GM23338 (cell line): ENCODE measurements around the gene EBLN1. TPM values are rescaled to one million over a fixed set of nuclear protein-coding genes. Genes with fewer than 3 reads are reported as not detected.

Source experiments
- ATAC-seq: fragments of 200-7000 bp; cut with Tn5 transposase; 3 replicates; pipeline ENCODE4 v1.9.1; 2020
- DNase-seq: peaks from one replicate; pipeline ENCODE4 v3.0.0-alpha.2; 2015; ENCODE audit warnings: low spot score
- H2AFZ ChIP-seq: fragments of 200-600 bp; sonication (generic); 2 replicates; pipeline ENCODE4 v1.8.0; 2016; ENCODE audit warnings: antibody characterized with exemption, mild to moderate bottlenecking, moderate library complexity
- H3F3A ChIP-seq: fragments of 200-600 bp; sonication (generic); replicated peaks from 2 replicates; pipeline ENCODE4 v1.8.0; 2017; ENCODE audit warnings: antibody characterized with exemption, mixed run types, low read depth
- H3K27ac ChIP-seq: fragments of 200-600 bp; sonication (generic); 2 replicates; pipeline ENCODE4 v1.6.1; 2016; ENCODE audit warnings: low read depth
- H3K27me3 ChIP-seq: fragments of 200-600 bp; sonication (generic); 2 replicates; pipeline ENCODE4 v1.8.0; 2016; ENCODE audit warnings: mild to moderate bottlenecking, mixed run types, moderate library complexity; ENCODE audit not compliant: insufficient read depth
- H3K36me3 ChIP-seq: fragments of 200-600 bp; sonication (generic); 2 replicates; pipeline ENCODE4 v1.8.0; 2016; ENCODE audit warnings: mild to moderate bottlenecking; ENCODE audit not compliant: insufficient read depth
- H3K4me1 ChIP-seq: fragments of 200-600 bp; sonication (generic); 2 replicates; pipeline ENCODE4 v1.8.0; 2016; ENCODE audit warnings: mild to moderate bottlenecking, moderate library complexity; ENCODE audit not compliant: insufficient read depth
- H3K4me2 ChIP-seq: fragments of 200-600 bp; sonication (generic); 2 replicates; pipeline ENCODE4 v1.7.1; 2017; ENCODE audit warnings: mixed run types
- H3K4me3 ChIP-seq: fragments of 200-600 bp; sonication (generic); 2 replicates; pipeline ENCODE4 v1.6.1; 2016; ENCODE audit warnings: mixed run types
- H3K79me2 ChIP-seq: fragments of 200-600 bp; sonication (generic); replicated peaks from 2 replicates; pipeline ENCODE4 v1.8.0; 2017; ENCODE audit warnings: mild to moderate bottlenecking; ENCODE audit not compliant: insufficient read depth
- H3K9me2 ChIP-seq: fragments of 200-600 bp; sonication (generic); 2 replicates; pipeline ENCODE4 v1.8.0; 2017; ENCODE audit not compliant: insufficient read depth
- H4K20me1 ChIP-seq: fragments of 200-600 bp; sonication (generic); replicated peaks from 2 replicates; pipeline ENCODE4 v1.8.0; 2017; ENCODE audit warnings: mild to moderate bottlenecking; ENCODE audit not compliant: insufficient read depth
- H3K27ac Mint-ChIP-seq: 2 replicates; pipeline ENCODE4 v1.8.0; 2020; ENCODE audit warnings: inconsistent platforms, mild to moderate bottlenecking, moderate library complexity, mixed read lengths
- H3K27me3 Mint-ChIP-seq: 3 replicates; pipeline ENCODE4 v1.8.0; 2022; ENCODE audit warnings: low read depth, mild to moderate bottlenecking, moderate library complexity, mixed read lengths, inconsistent platforms; ENCODE audit not compliant: insufficient read depth, poor library complexity
- H3K36me3 Mint-ChIP-seq: 3 replicates; pipeline ENCODE4 v1.8.0; 2021; ENCODE audit warnings: low read depth, mild to moderate bottlenecking, inconsistent platforms, moderate library complexity, mixed read lengths
- H3K4me1 Mint-ChIP-seq: 3 replicates; pipeline ENCODE4 v1.8.0; 2020; ENCODE audit warnings: mild to moderate bottlenecking, inconsistent platforms, mixed read lengths
- H3K4me3 Mint-ChIP-seq: 3 replicates; pipeline ENCODE4 v1.8.0; 2021; ENCODE audit warnings: moderate library complexity, mild to moderate bottlenecking, inconsistent platforms, mixed read lengths
- H3K9me3 Mint-ChIP-seq: 3 replicates; pipeline ENCODE4 v1.8.0; 2020; ENCODE audit warnings: moderate library complexity, mild to moderate bottlenecking, inconsistent platforms, mixed read lengths
- CREB1 ChIP-seq: fragments of 250-450 bp; sonication (Bioruptor Pico); IDR thresholded peaks from 2 replicates; pipeline ENCODE4 v1.5.0; 2020; ENCODE audit warnings: low read depth, mild to moderate bottlenecking, moderate library complexity
- CTCF ChIP-seq, 2 experiments: fragments of 200-600 bp in 1 of 2; sonication (generic) in 1 of 2; conservative IDR thresholded peaks; 2 replicates each; pipeline versions ENCODE4 v1.5.1 to v1.6.1; 2016 to 2017; ENCODE audit warnings: antibody characterized with exemption in 2 of 2, low read depth in 2 of 2, mild to moderate bottlenecking in 2 of 2, moderate library complexity in 1 of 2
- ETS1 ChIP-seq: IDR thresholded peaks from 2 replicates; pipeline ENCODE4 v1.6.1; 2016; ENCODE audit warnings: antibody characterized with exemption
- EZH2 ChIP-seq: fragments of 200-600 bp; sonication (generic); IDR thresholded peaks from one replicate; pipeline ENCODE4 v1.8.0; 2017; ENCODE audit warnings: antibody characterized with exemption, mild to moderate bottlenecking, low read depth; ENCODE audit not compliant: unreplicated experiment
- EZH2phosphoT487 ChIP-seq: fragments of 200-600 bp; sonication (generic); IDR thresholded peaks from one replicate; pipeline ENCODE4 v1.8.1; 2018; ENCODE audit warnings: antibody characterized with exemption; ENCODE audit not compliant: unreplicated experiment
- JUNB ChIP-seq: IDR thresholded peaks from one replicate; pipeline ENCODE4 v1.6.1; 2016; ENCODE audit warnings: antibody characterized with exemption; ENCODE audit not compliant: unreplicated experiment
- NANOG ChIP-seq: IDR thresholded peaks from 2 replicates; pipeline ENCODE4 v1.6.1; 2016; ENCODE audit warnings: antibody characterized with exemption, borderline replicate concordance
- POLR2AphosphoS5 ChIP-seq: IDR thresholded peaks from 2 replicates; pipeline ENCODE4 v1.6.1; 2016; ENCODE audit warnings: antibody characterized with exemption, low read depth
- STAT1 ChIP-seq: IDR thresholded peaks from one replicate; pipeline ENCODE4 v1.6.1; 2016; ENCODE audit warnings: antibody characterized with exemption; ENCODE audit not compliant: unreplicated experiment
- ZNF114 ChIP-seq: fragments of 250-450 bp; sonication (Bioruptor Pico); IDR thresholded peaks from 2 replicates; pipeline ENCODE4 v1.5.0; 2020; ENCODE audit warnings: mild to moderate bottlenecking, moderate library complexity
- ZNF331 ChIP-seq: fragments of 250-450 bp; sonication (Bioruptor Pico); IDR thresholded peaks from 2 replicates; pipeline ENCODE4 v1.5.0; 2020; ENCODE audit warnings: low read depth, mild to moderate bottlenecking, moderate library complexity
- ZNF462 ChIP-seq: fragments of 250-450 bp; sonication (Bioruptor Pico); IDR thresholded peaks from 2 replicates; pipeline ENCODE4 v1.5.0; 2020; ENCODE audit warnings: mild to moderate bottlenecking, moderate library complexity
- polyA plus RNA-seq: library from polyadenylated mRNA; unstranded; fragments of >200 nt; fragmentation: Nextera tagmentation; extraction: Ambion mirVana; gene quantifications from 2 replicates; pipeline ENCODE4 v1.2.1, GENCODE V29; 2016
- total RNA-seq: library from RNA; depleted of rRNA; stranded (reverse); fragments of >200 nt; shearing (Covaris generic); gene quantifications from 2 replicates; pipeline ENCODE4 v1.2.3, GENCODE V29; 2014

The EBLN1 gene
- total and polyA plus RNA-seq, 2 experiments from 2014 or later, result not detected

- H3K27ac Mint-ChIP-seq, result peak overlapping the region; percentile 49
- Histone ChIP-seq H3K9me2 (no peaks in the 10 kb centered on the region), H3F3A (0 out of 2 replicates have a peak, but pooled peaks cover 4% of the 10 kb centered on the region), H3K36me3 (no peaks in the 10 kb centered on the region), H3K4me3 (peak overlapping the region; percentile 72), H3K27me3 (peaks cover 100% of the 10 kb centered on the region), H4K20me1 (no peaks in the 10 kb centered on the region), H3K79me2 (no peaks in the 10 kb centered on the region), H3K27ac (no peak overlapping the region), H3K4me2 (peak overlapping the region; percentile 94), H2AFZ (peak overlapping the region; percentile 94), H3K4me1 (peaks cover 9% of the 10 kb centered on the region)
- ATAC-seq (peak; percentile 81), DNase-seq (no peak)
- H3K9me3 Mint-ChIP-seq, result no peaks in the 10 kb centered on the region
- H3K4me3 Mint-ChIP-seq, result peak overlapping the region; percentile 87
- peaks cover 9% of the 10 kb centered on the region for H3K4me1 Mint-ChIP-seq
- no peaks in the 10 kb centered on the region for H3K36me3 Mint-ChIP-seq
- no peak for TF ChIP-seq JUNB
- TF ChIP-seq EZH2, result peak; percentile 15
- peaks cover 63% of the 10 kb centered on the region for H3K27me3 Mint-ChIP-seq
Measured at GRCh38 chr10:22252224-22252800, 34.5 kb upstream of the EBLN1 start.

GRCh38 chr10:22251751-22252223, 34.0 kb upstream of the EBLN1 start:
- ATAC-seq, result peak; percentile 60
- Histone ChIP-seq H3F3A (0 out of 2 replicates have a peak, but pooled peaks cover 4% of the 10 kb centered on the region), H3K4me1 (peaks cover 9% of the 10 kb centered on the region), H3K36me3 (no peaks in the 10 kb centered on the region), H3K9me2 (no peaks in the 10 kb centered on the region), H2AFZ (peak overlapping the region; percentile 94), H3K79me2 (no peaks in the 10 kb centered on the region), H4K20me1 (no peaks in the 10 kb centered on the region), H3K27ac (no peak overlapping the region), H3K27me3 (peaks cover 97% of the 10 kb centered on the region), H3K4me2 (peak overlapping the region; percentile 94), H3K4me3 (peak overlapping the region; percentile 72)
- Mint-ChIP-seq H3K9me3 (no peaks in the 10 kb centered on the region), H3K27me3 (peaks cover 63% of the 10 kb centered on the region), H3K4me3 (peak overlapping the region; percentile 87), H3K36me3 (no peaks in the 10 kb centered on the region), H3K27ac (peak overlapping the region; percentile 49), H3K4me1 (peaks cover 9% of the 10 kb centered on the region)
- DNase-seq, result peak; percentile 65
- TF ChIP-seq ZNF331, result no peak
- no peak for TF ChIP-seq ZNF462 (CRISPR knock-in tag)
- TF ChIP-seq ZNF114 (CRISPR knock-in tag), result no peak
- TF ChIP-seq CTCF (conservative IDR thresholded peaks at IDR 0.05; ENCODE audit: low read depth in 2 of 2), result no peak
- TF ChIP-seq JUNB, result no peak
- no peak for TF ChIP-seq EZH2phosphoT487
- TF ChIP-seq NANOG, result no peak
- no peak for TF ChIP-seq POLR2AphosphoS5
- TF ChIP-seq EZH2, result no peak
- no peak for TF ChIP-seq CREB1 (CRISPR knock-in tag)
- no peak for TF ChIP-seq ETS1
- TF ChIP-seq STAT1, result no peak
